VCaP (cell line): ENCODE measurements around the gene TASP1.
"Not testable (repeated sequence)": the region's sequence is repeated elsewhere in the genome, so short reads cannot be mapped to it uniquely, and the experiment has no call there.

Source experiments
- H3K27ac ChIP-seq: fragments of 450-650 bp; 2 replicates; pipeline ENCODE4 v1.5.1; 2017
- TF ChIP-seq, protein P1 (sequence below): fragments of 450-650 bp; conservative IDR thresholded peaks from 2 replicates; pipeline ENCODE4 v1.5.1; 2017; ENCODE audit warnings: mild to moderate bottlenecking, moderate library complexity

Gene TASP1

DNA sequence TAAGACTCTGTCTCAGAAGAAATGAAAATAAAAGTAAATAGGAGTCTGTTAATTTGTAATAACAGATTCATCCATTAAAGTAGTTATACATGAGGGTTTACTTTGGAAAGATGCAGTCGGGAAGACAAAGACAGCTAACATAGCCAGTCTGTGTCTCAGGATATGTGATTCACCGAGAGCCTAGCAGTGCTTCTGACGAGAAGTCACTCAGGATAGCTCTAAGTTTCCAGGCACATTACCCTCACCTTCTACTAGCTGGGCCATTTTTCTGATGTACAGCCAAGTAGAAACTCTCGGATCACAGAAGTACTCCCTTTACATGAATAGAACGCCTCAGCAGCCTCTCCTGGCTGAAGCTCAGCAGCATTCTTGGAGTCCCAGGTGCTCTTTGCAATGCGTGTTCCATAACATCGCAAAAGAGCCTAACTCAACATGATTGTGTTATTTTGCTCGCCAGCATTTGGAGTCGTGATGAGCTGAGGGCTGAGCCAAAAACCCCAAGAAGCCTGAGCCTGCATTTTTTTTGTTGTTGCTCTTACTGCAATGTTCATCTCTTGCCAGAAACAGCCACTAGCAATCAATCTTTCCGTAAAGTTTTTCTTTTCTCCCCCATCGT, 22.4 kb upstream of the TASP1 start:
- TF ChIP-seq, protein P1, sequence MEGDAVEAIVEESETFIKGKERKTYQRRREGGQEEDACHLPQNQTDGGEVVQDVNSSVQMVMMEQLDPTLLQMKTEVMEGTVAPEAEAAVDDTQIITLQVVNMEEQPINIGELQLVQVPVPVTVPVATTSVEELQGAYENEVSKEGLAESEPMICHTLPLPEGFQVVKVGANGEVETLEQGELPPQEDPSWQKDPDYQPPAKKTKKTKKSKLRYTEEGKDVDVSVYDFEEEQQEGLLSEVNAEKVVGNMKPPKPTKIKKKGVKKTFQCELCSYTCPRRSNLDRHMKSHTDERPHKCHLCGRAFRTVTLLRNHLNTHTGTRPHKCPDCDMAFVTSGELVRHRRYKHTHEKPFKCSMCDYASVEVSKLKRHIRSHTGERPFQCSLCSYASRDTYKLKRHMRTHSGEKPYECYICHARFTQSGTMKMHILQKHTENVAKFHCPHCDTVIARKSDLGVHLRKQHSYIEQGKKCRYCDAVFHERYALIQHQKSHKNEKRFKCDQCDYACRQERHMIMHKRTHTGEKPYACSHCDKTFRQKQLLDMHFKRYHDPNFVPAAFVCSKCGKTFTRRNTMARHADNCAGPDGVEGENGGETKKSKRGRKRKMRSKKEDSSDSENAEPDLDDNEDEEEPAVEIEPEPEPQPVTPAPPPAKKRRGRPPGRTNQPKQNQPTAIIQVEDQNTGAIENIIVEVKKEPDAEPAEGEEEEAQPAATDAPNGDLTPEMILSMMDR = no peak

DNA sequence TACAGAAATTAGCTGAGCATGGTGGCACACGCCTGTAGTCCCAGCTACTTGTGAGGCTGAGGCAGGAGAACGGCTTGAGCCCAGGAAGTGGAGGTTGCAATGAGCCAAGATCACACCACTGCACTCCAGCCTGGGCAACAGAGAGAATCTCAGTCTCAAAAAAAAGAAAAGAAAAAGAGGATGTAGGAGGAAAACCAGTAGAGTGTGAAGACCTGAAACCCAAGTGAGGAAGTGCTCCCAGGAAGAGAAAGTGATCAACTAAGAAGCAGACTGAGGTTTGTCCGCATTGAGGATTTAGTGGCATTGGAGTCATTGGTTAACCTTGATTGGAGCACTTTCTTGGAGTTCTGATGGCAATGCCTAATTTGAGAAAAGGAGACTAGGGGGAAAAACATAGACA, 20.6 kb upstream of the TASP1 start:
- TF ChIP-seq, protein P1 = no peak
- H3K27ac ChIP-seq = no peak overlapping the region

More for the DNA sequence above, 22.4 kb upstream of the TASP1 start:
- H3K27ac ChIP-seq = no peak overlapping the region

DNA sequence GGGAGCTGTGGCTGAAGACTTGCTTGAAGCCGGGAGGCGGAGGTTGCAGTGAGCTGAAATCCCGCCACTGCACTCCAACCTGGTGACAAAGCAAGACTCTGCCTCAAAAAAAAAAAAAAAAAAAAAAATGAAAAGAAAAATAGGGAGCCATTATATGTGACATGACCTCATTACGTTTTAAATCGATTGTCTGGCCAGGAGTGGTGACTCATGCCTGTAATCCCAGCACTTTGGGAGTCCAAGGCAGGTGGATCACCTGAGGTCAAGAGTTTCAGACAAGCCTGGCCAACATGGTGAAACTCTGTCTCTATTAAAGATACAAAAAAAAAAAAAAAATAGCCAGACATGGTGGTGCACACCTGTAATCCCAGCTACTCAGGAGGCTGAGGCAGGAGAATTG, 19.3 kb upstream of the TASP1 start:
- H3K27ac ChIP-seq = not testable (repeated sequence)

DNA sequence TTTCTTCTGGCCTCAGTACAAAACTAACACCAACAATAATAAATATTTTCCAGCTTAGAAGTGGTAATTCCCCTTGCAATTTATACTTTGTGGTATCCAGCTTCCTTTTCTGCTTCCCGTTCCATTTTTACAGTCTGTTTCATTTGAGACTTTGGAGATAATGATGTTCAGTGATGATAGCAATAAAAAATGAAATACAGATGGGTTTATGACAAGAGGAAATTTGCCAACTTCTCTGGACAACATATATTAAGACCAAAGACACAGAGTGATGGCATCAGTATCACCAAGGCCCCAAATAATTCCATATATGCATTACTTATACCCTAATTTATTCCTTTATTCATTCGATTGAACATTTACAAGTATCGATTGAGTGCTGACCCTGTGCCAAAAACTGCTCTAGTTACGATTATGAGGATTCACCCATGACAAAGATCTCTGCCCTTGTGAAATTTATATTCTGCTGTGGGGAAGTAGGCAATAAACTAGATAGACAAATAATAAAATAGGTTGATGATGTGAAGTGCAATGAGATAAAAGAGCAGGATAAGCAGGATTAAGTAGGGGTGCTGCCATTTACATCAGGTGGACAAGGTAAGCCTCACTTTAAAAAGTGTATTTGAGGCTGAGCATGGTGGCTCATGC, 18.1 kb upstream of the TASP1 start:
- H3K27ac ChIP-seq = peak overlapping the region; percentile 19; the same call in 1 of the 2 replicates
- TF ChIP-seq, protein P1 = no peak

DNA sequence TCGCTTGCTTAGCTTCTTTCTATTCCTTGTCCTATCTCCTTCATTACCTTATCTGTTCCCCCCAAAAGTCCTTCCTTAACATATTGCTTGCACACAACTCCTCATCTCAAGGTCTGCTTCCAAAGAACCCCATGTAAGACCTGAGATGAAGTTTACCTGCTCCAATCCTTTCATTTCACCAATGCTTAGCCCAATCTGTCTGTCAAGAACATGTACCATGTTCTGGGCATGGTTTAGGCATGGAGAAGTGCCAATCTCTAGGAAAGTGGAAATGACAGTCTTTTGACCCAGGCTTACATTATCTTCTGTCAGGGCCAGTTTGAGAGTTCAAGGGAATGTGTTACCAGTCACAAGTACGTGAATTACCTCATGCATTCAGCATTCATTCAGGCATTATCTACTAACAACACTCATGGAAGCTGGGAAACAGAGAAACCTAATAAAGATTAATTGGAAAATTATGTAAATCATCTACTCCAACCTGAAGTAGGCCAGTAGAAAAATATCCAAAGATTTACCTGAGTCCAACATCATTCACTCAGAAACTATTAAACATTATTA, 15.8 kb upstream of the TASP1 start:
- H3K27ac ChIP-seq = no peak overlapping the region
- TF ChIP-seq, protein P1 = no peak

DNA sequence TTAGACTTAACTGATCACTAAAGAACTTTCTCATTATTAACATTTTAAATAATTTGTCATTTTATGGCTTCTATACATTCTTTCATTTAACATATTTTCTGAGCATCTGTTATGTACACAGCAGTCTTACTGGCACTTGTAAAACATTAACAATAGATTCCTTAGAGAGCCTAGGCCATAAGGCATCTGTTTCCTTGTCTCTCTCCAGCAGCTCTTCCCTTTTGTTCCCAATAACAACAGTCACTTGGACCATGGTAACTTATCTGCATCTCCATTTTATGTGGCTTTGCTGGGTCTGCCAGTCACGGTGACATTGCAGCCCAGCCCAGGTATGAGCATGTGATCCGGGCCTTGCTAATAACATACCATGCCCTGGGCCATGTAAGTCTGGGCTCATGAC, 11.7 kb upstream of the TASP1 start:
- no peak overlapping the region for H3K27ac ChIP-seq
- TF ChIP-seq, protein P1 = no peak

DNA sequence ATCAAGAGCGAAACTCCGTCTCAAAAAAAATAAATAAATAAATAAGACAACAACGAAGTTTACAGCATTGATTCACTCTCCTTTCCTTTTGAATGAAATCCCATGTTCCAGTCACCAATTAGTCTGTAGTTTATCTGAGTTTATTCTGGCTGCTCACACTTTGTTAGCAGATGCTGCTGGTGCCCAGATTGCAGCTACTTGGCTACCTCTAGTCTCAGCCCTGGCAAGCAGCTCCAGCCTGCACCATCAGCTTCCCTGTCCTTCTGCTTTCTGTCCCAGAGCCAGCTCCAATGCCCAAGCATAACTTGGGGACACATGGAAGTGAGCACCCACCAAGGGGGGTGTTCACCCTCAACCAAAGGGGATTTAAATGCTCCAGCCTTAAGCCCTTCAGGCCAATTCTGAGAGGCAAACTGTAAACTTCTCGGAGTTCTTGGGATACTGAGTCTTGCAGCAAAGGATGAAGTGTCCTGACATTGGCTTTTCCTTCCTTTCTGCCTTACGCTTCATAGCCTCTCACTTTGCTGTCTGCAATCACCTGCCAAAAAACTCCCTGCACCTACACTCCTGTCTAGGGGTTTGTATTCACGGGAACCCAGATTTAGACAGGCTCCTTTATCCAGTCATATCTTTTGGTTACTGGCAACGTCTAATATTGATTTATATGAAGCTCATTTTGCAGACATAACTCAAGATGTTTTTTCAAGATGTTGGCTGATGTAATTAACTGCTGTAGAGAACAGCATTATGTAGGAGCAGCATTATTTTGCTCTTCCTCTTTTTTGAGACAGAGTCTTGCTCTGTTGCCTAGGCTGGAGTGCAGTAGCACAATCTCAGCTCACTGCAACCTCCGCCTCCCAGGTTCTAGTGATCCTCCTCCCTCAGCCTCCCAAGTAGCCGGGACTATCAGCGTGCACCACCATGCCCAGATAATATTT, 9.8 kb upstream of the TASP1 start:
- no peak overlapping the region for H3K27ac ChIP-seq
- TF ChIP-seq, protein P1 = no peak
